ENCODE results near the gene ASMT.
"Not testable (repeated sequence)": the region's sequence is repeated elsewhere in the genome, so short reads cannot be mapped to it uniquely, and the experiment has no call there.

ASMT gene

DNA sequence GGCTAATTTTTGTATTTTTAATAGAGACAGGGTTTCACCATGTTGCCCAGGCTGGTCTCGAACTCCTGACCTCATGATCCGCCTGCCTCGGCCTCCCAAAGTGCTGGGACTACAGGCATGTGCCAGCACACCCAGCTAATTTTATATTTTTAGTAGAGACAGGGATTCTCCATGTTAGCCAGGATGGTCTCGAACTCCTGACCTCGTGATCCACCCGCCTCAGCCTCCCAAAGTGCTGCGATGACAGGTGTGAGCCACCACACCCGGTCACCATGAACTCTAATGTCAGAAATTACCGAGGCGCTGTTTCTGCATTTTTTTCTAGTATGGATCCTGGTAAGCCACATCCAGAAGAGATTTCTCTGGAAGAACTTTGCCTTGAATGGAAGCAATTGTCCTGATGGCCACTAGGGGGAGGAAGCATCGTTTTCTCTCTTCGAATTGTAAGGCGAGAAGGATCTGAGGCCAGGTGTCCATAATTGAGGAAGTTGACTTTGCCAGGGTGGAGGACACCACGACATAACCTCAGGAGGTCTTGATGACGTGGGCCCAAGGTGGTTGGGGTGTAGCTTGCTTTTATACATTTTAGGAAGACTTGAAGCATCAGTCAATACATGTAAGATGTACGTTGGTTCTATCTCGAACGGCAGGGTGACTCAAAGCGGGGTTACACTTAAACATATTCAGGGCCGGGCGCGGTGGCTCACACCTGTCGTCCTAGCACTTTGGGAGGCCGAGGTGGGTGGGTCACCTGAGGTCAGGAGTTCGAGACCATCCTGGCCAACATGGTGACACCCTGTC is 37.4 kb downstream of the ASMT start:
- peak; percentile 46 for DNase-seq

DNA sequence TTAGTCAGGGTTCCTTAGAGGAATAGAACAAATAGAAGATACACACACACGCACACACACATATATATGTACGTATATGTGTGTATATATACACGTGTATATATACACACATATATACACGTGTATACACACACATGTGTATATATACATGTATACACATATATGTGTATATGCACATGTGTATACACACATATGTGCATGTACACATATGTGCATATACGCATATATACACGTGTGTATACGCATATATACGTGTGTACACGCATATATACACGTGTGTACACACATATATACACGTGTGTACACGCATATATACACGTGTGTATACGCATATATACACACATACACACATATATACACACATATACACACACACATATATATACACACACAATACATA is 41.5 kb downstream of the ASMT start:
- no peak for DNase-seq

DNA sequence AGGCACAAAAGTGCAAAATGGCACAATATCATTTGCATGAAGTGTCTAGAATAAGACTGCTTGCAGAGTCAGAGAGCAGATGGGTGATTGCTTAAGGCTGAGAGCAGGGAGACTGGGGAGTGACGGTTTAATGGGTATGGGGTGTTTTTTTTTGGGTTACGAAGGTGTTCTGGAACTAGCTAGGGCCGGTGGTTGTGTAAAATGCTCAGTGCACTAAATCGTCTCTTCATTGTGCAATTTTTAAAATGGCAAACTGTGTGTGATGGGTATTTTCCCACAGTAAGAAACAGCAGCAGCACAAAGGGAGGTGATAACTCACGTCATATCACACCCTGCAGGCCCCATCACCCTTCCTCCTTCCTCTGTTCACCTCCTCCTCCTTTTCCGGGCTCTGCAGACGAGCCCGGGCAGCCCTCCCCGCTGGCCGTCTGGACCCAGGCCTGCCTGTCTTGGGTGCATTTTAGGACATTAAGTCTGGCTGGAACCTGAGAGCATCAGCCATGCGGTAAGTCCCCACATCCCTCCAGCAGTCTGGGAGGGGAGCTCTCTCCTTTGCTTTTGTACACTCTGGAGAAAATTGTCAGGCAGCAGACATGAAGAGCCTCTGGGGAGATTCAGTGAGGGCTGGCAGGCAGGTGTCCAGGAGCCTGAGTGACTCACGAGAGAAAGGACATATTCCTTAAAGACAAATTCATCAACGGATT is 42.7 kb downstream of the ASMT start:
- no peak for DNase-seq

DNA sequence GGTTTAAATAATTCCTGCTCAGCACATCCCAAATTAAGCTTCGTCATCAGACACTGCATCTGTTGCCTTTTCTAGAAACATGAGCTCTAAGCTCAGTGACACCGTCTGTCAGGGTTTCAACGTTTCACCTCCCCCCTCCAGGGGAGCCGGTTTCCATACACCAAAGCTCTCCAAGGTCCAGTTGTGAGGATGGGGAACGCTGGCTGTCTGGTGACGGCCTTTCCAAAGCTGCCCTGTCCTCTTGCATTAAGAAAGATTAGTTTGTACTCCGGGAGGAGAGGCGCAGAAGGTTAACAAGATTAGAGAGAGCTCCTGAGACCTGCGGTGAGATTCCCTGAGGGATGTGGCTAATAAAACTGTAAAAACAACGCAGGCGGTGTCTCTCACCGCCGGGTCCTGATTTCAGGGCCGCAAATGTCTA is 43.2 kb downstream of the ASMT start:
- no peak for DNase-seq

DNA sequence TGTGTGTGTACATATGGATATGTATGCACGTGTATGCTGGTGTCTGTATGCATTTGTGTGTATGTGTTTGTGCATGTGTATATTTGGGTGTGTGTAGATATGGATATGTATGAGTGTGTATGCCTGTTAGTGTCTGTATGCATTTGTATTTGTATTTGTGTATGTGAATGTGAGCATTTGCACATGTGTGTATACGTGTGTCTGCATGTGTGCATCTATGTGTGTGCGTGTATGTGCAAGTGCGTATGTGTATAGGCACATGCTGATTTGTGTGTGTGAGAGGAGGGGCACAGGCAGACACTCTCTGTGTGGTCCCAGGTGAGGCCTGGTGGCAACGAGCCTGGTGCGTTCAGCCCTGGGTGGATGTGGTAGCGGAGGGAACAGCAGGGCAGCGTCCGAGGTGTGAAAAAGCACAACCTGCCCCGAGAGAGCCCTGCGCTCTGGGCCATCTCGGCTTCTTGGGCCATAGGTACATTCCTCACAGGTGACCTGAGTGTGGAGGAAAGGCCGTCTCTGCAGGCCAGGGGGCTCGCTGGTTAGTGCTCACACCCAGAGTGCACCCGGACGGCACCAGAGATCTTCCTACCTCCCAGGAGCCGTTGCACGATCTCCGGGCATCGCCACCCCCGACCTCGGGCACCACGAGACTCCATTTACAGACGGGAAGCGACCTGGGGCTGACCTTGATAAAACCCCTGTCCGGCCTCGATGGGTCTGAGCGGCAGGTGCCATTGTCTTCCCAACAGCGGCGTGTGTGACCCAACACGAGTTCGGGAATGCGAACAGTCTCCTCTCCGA is 45.0 kb downstream of the ASMT start:
- no peak for DNase-seq

DNA sequence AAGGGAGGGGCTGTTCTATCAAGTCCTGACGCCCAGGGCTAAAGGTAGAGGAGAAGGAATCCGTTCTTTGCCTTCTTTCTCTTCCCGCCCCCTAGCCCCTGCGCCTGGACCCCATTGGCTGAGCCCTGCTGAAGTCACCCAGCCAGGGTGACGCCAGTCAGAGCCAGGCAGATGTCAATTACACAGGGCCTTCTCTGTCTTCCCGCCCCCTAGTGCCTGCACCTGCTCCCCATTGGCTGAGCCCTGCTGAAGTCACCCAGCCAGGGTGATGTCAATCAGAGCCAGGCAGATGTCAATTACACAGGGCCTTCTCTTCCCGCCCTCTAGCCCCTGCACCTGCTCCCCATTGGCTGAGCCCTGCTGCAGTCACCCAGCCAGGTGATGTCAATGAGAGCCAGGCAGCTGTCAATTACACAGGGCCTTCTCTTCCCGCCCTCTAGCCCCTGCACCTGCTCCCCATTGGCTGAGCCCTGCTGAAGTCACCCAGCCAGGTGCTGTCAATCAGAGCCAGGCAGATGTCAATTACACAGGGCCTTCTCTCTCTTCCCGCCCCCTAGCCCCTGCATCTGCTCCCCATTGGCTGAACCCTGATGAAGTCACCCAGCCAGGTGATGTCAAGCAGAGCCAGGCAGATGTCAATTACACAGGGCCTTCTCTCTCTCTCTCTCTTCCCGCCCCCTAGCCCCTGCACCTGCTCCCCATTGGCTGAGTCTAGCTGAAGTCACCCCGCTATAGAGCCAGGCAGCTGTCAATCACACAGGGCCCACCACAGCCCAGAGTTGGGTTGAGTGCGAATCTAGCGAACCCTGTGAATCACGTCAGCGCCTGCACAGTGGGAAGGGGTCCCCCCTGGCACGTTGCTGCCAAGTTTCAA is 46.4 kb downstream of the ASMT start:
- DNase-seq = no peak

DNA sequence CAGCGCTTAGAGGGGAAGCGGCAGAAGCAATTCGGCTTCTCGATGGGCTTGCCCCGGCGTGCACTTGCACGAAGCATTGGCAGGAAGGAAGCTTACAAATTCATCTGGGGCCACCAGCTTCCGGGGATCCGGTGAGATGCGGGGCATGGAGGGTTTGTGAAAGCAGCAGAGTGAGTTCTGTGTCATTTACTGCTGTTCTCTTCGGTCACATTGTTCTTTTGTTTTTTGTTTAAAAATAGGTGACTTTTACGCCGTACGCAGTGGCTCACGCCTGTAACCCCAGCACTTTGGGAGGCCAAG is 47.0 kb downstream of the ASMT start:
- no peak for DNase-seq

DNA sequence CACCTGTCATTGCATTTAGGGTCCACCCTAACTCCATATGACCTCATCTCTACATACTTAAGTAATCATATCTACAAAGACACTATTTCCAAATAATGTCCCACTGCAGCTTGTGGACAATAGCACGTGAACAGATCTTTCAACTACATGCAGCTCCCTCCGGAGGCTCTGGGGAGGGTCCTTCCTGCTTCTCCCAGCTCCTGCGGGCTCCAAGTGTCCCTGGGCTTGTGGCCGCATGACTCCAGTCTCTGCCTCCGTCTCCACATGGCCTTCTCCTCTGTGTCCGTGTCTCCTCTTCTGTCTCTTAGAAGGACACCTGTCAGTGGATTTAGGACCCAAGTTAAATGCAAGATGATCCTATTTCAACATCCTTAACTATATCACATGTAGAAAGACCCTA is 52.7 kb downstream of the ASMT start:
- DNase-seq = no peak

DNA sequence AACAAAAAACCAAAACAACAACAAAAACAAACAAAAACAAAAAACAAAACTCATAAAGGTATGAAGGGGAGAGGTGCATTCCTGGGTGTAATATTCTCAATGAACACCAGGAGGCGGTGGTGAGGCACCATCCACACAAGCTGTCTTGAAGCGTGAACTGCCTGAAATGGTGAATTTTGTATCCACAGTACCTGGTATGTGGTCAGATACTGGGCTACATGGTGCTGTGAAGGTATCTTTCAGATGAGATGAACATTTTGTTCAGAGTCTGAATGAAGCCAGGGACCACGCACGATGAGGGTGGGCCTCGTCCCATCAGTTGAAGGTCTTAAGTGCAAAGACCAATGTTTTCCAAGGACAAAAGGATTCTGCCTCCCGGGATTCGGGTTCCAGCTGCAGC is 58.5 kb downstream of the ASMT start:
- DNase-seq = no peak

DNA sequence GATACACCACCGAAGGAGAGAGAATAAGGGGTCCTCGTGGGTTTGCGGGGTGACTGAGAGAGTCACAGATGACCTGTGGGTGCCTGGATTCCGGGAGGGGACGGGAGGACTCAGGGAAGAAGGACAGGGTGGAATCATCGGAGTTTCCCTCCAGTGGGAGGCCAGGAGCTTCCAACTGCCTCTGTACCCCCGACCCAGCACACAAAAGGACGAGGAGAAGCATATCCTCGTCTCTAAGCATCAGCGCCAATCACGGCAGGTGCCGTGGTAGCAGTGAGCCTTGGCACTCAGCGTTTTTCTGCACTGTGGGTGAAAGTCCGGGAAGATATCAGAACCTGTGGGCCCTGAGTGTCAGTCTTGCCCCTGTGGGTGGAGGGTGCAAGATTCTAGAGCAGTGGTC is 62.0 kb downstream of the ASMT start:
- no peak for DNase-seq

DNA sequence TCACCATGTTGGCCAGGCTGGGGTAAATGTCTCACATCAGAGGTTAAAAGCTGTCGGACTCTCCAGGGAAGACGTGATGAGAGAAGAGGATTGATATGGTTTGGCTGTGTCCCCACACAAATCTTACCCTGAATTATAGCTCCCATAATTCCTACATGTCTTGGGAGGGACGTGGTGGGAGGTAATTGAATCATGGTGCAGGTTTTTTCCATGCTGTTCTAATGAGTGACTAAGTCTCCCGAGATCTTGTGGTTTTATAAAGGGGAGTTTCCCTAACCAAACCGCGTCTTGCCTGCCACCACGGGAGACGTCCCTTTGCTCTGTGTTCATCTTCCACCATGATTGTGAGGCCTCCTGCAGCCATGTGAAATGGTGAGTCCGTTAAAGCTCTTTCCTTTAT is 64.4 kb downstream of the ASMT start:
- DNase-seq = no peak

DNA sequence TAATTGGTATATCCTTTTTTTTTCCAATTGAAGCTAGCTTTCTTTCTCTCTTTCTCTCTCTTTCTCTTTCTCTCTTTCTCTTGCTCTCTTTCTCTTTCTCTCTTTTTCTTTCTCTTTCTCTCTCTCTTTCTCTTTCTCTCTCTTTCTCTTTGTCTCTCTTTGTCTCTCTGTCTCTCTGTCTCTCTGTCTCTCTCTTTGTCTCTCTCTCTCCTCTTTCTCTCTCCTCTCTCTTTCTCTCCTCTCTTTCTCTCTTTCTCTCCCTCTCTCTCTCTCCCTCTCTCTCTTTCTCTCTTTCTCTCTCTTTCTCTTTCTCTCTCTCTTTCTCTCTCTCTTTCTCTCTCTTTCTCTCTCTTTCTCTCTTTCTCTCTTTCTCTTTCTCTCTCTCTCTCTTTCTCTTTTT is 66.6 kb downstream of the ASMT start:
- no peak for DNase-seq

DNA sequence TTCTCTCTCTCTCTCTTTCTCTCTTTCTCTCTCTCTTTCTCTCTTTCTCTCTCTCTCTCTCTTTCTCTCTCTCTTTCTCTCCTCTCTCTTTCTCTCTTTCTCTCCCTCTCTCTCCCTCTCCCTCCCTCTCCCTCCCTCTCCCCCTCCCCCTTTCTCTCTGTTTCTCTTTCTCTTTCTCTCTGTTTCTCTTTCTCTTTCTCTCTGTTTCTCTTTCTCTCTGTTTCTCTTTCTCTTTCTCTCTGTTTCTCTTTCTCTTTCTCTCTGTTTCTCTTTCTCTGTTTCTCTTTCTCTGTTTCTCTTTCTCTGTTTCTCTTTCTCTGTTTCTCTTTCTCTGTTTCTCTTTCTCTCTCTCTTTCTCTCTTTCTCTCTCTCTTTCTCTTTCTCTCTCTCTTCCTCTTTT is 67.0 kb downstream of the ASMT start:
- not testable (repeated sequence) for DNase-seq

DNA sequence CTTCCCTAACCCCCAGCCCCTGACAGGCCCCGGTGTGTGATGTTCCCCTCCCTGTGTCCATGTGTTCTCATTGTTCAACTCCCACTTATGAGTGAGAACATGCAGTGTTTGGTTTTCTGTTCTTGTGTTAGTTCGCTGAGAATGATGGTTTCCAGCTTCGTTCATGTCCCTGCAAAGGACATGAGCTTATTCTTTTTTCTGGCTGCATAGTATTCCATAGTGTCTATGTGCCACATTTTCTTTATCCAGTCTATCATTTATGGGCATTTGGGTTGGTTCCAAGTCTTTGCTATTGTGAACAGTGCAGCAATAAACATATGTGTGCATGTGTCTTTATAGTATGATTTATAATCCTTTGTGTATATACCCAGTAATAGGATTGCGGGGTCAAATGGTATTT is 67.6 kb downstream of the ASMT start:
- not testable (repeated sequence) for DNase-seq

DNA sequence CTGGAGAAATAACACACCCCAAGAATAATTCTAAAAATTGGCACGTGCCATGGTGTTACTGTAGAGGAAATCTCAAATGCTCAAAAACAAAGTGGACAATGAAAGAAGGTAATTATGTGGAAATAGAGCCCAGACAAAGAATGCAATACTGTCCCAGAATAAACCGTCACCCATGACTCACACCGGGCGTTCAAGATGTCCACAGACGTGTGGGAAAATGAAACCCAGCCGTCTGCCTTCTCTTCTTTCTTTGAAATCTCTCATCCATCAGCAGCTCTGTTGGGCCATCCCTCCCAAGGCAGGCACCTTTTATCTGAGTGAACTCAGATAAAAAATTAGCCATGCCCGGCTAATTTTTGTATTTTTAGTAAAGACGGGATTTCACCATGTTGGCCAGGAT is 70.0 kb downstream of the ASMT start:
- DNase-seq = not testable (repeated sequence)

DNA sequence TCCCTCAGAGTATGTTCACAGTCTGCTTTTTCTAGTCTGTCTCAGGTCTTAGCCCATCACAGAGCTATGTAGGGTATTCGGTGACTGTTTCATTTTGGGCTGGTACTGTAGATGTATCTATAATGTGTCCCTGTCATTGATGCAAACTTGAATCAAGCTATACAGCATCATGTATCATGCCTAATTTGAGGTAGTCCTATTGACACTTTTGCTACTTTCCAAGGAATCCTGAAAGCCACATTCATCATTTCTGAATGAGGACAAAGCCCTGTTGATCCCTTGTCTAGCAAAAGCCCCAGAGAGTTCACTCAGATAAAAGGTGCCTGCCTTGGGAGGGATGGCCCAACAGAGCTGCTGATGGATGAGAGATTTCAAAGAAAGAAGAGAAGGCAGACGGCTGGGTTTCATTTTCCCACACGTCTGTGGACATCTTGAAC is 70.6 kb downstream of the ASMT start:
- DNase-seq = not testable (repeated sequence)

DNA sequence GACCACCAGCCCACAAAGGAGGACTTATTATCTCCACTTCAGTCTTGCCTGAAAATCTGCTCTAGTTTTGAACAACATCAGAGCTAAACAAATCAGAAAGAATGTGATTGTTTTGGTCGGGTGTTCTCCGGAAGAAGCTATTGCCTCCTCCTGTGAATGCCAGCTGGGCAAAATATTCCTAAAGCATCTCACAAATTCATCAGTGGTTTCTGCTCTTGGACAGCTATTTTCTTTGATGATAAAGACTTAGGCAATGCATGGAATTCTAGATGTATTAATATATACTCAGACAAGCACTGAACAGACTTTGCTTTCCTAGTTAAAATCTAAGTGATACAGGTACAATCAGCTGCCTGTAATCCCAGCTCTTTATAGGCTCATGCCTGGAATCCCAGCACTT is 71.8 kb downstream of the ASMT start:
- no peak for DNase-seq
